ENCODE results near the gene SPSB1.

The SPSB1 gene

GRCh38 chr1:9389968-9390367, 97.3 kb downstream of the SPSB1 start:
- DNase-seq (ENCODE audit: low read depth in 2 of 2) = no peak

GRCh38 chr1:9391620-9392019, 98.9 kb downstream of the SPSB1 start:
- DNase-seq (ENCODE audit: low read depth in 2 of 2) = no peak

- DNase-seq (ENCODE audit: low read depth in 2 of 2) = no peak
Measured at GRCh38 chr1:9394010-9394409, 101.3 kb downstream of the SPSB1 start.

GRCh38 chr1:9395018-9395417, 102.3 kb downstream of the SPSB1 start:
- no peak for DNase-seq (ENCODE audit: low read depth in 2 of 2)

- DNase-seq (ENCODE audit: low read depth in 2 of 2) = no peak
Measured at GRCh38 chr1:9397047-9397446, 104.4 kb downstream of the SPSB1 start.

GRCh38 chr1:9397997-9398526, 105.4 kb downstream of the SPSB1 start:
- DNase-seq (ENCODE audit: low read depth in 2 of 2) = peak in 1 of 2 experiments; percentile 21

- no peak for DNase-seq (ENCODE audit: low read depth in 2 of 2)
Measured at GRCh38 chr1:9399510-9400424, 107.1 kb downstream of the SPSB1 start.

GRCh38 chr1:9400425-9401079, 107.9 kb downstream of the SPSB1 start:
- DNase-seq (ENCODE audit: low read depth in 2 of 2) = no peak

GRCh38 chr1:9401080-9401453, 108.4 kb downstream of the SPSB1 start:
- no peak for DNase-seq (ENCODE audit: low read depth in 2 of 2)

GRCh38 chr1:9402256-9402616, 109.5 kb downstream of the SPSB1 start:
- no peak for DNase-seq (ENCODE audit: low read depth in 2 of 2)

GRCh38 chr1:9402717-9403225, 110.1 kb downstream of the SPSB1 start:
- DNase-seq (ENCODE audit: low read depth in 2 of 2) = no peak

- no peak for DNase-seq (ENCODE audit: low read depth in 2 of 2)
Measured at GRCh38 chr1:9404117-9404914, 111.6 kb downstream of the SPSB1 start.

- no peak for DNase-seq (ENCODE audit: low read depth in 2 of 2)
Measured at GRCh38 chr1:9406111-9406510, 113.4 kb downstream of the SPSB1 start.

GRCh38 chr1:9410737-9411297, 118.1 kb downstream of the SPSB1 start:
- peak; percentile 74 to 80 for DNase-seq (ENCODE audit: low read depth in 2 of 2)

GRCh38 chr1:9413071-9413876, 120.6 kb downstream of the SPSB1 start:
- DNase-seq (ENCODE audit: low read depth in 2 of 2) = peak; percentile 84 to 85

GRCh38 chr1:9413877-9414213, 121.2 kb downstream of the SPSB1 start:
- DNase-seq (ENCODE audit: low read depth in 2 of 2) = peak; percentile 56 to 57

GRCh38 chr1:9416506-9416905, 123.8 kb downstream of the SPSB1 start:
- no peak for DNase-seq (ENCODE audit: low read depth in 2 of 2)

- DNase-seq (ENCODE audit: low read depth in 2 of 2) = no peak
Measured at GRCh38 chr1:9416918-9417500, 124.3 kb downstream of the SPSB1 start.

GRCh38 chr1:9417695-9418094, 125.0 kb downstream of the SPSB1 start:
- DNase-seq (ENCODE audit: low read depth in 2 of 2) = no peak

GRCh38 chr1:9418851-9419250, 126.2 kb downstream of the SPSB1 start:
- DNase-seq (ENCODE audit: low read depth in 2 of 2) = no peak
